ENCODE results near the gene KIF6. TPM values are rescaled to one million over a fixed set of nuclear protein-coding genes. Genes with fewer than 3 reads are reported as not detected.
"Not testable (repeated sequence)": the region's sequence is repeated elsewhere in the genome, so short reads cannot be mapped to it uniquely, and the experiment has no call there.

KIF6 gene
- total RNA-seq, 1 experiment from 2014 or later, result not detected

DNA sequence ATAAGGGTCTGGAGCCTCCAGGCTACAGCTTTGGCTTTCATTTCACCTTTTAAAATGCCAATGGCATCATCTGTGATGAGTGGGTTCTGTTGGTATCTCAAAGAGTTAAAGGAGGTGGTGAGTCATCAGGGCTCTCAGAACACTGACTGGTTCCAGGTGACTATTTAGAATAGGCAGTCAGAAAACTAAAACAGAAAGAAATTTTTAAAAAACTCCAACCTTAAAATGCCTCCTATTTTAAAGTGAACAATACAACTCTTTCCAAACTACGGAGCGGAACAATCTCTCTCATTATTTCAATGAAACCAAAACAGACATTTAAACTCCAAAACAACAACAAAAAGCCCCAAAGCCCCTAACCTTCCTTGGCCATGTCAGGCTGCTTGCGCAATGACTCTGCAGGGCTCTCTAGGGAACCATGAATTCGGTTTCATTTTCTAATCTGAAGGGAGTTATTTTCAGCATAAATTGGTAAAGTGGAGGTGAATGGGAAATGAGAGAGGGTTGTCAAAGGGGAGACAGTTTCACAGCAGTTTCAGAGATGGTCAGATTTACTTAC is 194.9 kb downstream of the KIF6 start:
- in situ Hi-C loops (cut with HindIII; ENCODE audit: low pct_unique_long_range_greater_than_20kb, low sequenced_read_pairs), result no loop called here
- no peak for DNase-seq (ENCODE audit: low read depth)

DNA sequence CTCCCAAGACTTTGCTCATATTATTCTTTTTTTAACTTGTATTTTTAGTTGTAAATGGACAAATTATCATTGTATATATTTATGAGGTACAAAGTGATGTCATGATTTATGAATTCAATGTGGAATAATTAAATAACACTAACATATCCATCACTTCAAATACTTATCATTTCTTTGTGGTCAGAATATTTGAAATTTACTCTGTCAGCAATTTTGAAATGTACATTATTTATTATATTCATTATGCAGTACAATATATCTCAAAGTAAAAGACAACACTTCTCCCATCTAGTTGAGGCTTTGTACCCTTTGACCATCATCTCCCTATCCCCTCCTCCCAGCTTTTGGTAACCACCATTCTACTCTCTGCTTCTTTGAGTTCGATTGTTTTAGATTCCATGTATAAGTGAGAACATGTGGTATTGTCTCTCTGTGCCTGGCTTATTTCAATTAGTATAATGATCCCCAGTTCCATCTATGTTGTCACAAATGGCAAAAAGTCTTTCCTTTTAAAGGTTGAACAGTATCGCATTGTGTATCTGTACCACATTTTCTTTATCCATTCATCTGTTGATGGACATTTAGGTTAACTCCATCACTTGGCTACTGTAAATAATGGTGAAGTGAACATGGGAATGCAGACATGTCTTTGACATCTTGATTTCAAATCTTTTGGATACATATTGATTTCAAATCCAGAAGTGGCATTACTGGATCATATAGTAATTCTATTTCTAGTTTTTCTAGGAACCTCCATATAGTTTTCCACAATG is 197.2 kb downstream of the KIF6 start:
- in situ Hi-C loops (cut with HindIII; ENCODE audit: low pct_unique_long_range_greater_than_20kb, low sequenced_read_pairs), result no loop called here
- no peak for DNase-seq (ENCODE audit: low read depth)

DNA sequence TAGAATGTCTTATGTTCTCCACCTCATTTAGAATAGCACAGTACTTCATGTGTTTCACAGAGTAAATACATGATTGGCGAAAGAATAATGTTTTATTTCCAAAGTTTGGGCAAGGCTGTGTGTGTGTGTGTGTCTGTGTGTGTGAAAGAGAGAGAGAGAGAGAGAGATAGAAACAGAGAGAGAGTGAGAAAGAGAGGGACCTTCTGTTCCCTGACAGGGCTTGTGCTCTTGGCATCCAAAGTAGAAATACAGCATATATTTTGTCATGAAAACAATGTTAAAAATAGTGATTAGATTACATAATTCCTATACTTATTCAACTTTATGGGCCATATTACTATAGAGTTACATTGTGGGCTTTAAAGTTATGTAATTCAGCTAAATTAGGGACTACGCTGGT is 201.2 kb downstream of the KIF6 start:
- in situ Hi-C loops (cut with HindIII; ENCODE audit: low pct_unique_long_range_greater_than_20kb, low sequenced_read_pairs), result no loop called here
- no peak for DNase-seq (ENCODE audit: low read depth)

DNA sequence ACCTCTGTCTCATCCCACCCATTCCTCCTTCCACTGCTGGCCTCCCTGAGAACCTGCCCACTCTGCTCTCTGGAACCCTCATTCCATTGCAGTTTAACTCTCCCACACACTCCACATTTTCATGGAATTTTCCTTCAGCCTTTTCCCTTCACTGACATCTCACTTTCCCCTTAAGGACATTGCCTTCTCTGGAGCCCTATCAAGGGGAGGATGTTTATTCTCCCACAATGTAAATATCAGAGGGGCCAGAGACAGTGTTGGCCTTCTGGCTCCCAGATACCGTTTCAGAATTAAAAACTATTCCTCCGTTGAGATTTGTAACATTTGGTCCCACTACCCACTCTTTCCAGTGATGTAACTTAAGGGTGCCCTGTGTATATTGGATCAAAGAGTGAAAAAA is 203.2 kb downstream of the KIF6 start:
- in situ Hi-C loops (cut with HindIII; ENCODE audit: low pct_unique_long_range_greater_than_20kb, low sequenced_read_pairs), result no loop called here
- no peak for DNase-seq (ENCODE audit: low read depth)

DNA sequence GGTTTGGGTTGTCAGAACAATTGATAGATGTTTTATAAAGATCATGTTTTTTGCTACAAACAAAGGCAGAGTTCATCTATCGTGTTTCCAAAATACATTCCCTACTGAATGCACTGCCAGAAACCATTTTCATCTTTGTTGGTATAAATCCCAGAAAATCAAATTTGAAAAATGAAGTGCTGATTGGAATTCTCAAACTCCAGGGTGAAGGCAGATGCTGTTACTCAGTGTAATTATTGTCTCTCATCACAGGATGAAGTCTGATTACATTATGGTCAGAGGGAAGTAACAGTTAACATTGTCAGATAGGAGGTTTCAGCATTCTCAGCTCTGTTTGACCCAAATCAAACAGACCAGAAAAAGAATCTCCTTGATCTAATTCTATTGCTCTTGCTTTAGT is 204.3 kb downstream of the KIF6 start:
- DNase-seq (ENCODE audit: low read depth), result no peak

DNA sequence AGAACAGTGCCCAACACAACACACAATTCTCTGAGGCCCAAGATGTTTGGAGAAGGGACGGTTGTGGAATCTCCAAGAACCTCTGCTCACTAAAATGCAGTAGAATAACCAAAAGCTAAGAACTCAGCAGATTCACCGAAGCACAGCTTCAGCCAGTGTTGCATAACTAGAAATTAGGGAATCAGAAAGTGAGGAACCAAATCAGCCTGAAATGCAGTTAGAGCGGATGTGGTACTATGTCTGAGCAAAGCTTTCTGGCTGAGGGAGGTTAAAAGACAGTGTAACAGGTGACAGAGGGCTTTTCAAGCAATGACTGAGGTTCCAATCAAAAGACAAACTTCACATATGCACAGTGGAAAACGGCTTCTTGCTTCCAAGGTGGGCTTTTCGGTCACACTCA is 204.8 kb downstream of the KIF6 start:
- in situ Hi-C loops (cut with HindIII; ENCODE audit: low pct_unique_long_range_greater_than_20kb, low sequenced_read_pairs), result no loop called here
- DNase-seq (ENCODE audit: low read depth), result no peak

More for the DNA sequence above, 204.3 kb downstream of the KIF6 start:
- in situ Hi-C loops (cut with HindIII; ENCODE audit: low pct_unique_long_range_greater_than_20kb, low sequenced_read_pairs), result no loop called here

DNA sequence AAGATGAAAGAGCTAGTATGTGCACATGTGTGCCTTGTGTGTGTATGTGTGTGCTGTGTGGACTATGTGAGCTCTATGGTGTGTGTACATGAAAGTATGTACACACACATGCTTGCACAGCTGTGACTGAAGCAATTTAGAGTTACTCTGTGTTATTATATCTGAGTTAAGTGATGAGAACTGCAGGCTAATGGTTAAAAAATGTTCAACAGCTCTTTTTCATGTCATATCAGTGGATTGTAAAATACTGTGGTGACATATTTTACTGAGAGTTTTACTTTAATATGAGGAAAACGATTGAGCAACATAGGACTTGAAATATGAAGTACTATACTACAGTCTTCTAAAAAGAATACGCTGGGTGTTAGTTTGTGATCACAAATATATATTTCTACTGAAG is 207.0 kb downstream of the KIF6 start:
- in situ Hi-C loops (cut with HindIII; ENCODE audit: low pct_unique_long_range_greater_than_20kb, low sequenced_read_pairs), result no loop called here
- no peak for DNase-seq (ENCODE audit: low read depth)

DNA sequence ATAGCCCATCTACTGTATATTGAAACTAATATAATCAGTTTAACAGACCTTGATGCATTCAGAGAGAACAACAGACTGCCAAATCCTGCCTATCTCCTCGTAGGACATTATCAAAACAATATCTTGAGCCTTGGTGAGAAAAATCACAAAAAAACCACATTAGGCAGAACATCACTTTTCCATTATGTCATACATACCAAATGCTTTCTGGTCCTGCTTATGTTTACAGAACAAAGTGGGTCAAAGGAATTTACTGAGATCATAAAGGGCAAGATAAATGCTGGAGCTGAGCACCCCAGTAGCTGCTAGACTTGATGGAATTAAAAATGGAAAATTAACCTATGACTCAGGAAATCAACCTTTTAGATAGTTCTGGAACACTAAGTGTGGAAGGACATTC is 207.5 kb downstream of the KIF6 start:
- DNase-seq (ENCODE audit: low read depth), result no peak
- in situ Hi-C loops (cut with HindIII; ENCODE audit: low pct_unique_long_range_greater_than_20kb, low sequenced_read_pairs), result no loop called here

DNA sequence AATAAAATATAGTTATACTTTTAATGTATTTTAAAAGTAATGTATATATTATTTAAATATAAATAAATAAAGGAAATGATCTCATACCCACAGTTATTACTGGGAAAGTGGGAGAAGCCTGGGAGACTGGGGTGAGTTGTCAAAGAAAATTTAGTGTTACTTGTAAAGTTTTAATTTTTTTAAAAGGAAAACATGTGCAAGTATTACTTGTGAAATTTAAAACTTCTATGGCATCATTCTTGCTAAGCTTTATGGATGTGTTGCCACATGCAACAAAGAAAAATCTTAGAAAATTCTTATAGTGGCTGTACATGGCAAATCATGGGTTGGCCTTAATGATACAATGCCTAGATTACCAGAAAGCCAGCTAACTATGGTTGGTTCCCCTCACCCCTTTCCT is 208.7 kb downstream of the KIF6 start:
- DNase-seq (ENCODE audit: low read depth), result no peak
- in situ Hi-C loops (cut with HindIII; ENCODE audit: low pct_unique_long_range_greater_than_20kb, low sequenced_read_pairs), result no loop called here

DNA sequence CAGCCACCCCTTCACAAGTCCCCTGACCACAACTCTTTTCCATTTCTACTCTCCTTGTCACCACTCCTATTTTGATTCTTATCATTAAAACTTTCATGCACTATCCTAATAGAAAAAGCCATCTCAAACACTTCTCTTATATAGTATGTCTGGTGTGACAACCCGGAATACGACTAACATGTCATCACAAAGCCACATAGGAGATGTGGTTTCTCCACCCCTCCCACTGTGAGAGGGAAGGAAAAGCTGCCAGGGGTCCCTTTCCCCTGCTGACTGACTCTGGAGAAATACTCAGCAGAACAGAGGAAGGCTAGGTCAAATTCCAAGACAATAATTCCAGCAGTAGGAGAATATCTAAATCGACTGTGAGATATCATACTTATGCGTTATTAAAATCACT is 209.7 kb downstream of the KIF6 start:
- no peak for DNase-seq (ENCODE audit: low read depth)
- in situ Hi-C loops (cut with HindIII; ENCODE audit: low pct_unique_long_range_greater_than_20kb, low sequenced_read_pairs), result no loop called here

DNA sequence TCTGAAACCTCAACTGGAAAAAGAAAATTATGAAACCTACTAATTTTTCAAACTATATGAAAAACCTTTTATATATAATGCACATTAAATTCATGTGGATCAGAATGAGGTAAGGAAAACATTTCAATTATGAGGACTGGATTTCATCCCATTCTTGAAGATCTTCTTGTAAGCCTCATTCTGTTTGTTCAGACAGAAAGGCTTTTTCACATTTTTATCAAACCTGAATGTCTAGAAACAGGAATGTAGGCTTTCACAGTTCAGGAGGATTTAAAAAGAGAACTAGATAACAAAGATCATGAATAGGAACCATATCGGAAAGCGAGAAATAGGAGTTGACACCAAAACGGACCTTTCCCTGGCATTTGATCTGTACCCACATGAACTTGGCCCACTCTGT is 210.2 kb downstream of the KIF6 start:
- no peak for DNase-seq (ENCODE audit: low read depth)
- in situ Hi-C loops (cut with HindIII; ENCODE audit: low pct_unique_long_range_greater_than_20kb, low sequenced_read_pairs), result no loop called here

DNA sequence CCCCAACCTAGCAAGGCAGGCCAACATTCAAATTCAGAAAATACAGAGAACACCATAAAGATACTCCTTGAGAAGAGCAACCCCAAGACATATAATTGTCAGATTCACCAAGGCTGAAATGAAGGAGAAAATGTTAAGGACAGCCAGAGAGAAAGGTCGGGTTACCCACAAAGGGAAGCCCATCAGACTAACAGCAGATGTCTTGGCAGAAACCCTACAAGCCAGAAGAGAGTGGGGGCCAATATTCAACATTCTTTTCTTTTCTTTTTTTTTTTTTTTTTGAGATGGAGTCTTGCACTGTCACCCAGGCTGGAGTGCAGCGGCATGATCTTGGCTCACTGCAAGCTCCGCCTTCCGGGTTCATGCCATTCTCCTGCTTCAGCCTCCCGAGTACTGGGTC is 215.4 kb downstream of the KIF6 start:
- in situ Hi-C loops (cut with HindIII; ENCODE audit: low pct_unique_long_range_greater_than_20kb, low sequenced_read_pairs); DNase-seq (ENCODE audit: low read depth): not testable (repeated sequence)

DNA sequence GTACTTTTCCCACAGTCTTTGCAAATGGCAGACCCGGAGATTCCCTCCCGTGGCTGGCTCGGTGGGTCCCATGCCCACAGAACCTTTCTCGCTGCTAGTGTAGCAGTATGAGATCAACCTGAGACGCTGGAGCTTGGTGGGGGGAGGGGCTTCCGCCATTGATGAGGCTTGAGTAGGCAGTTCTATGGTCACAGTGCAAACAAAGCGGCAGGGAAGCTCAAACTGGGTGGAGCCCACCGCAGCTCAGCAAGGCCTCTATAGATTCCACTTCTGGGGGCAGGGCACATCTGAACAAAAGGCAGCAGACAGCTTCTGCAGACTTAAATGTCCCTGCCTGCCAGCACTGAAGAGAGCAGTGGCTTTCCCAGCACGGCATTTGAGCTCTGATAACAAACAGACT is 216.7 kb downstream of the KIF6 start:
- in situ Hi-C loops (cut with HindIII; ENCODE audit: low pct_unique_long_range_greater_than_20kb, low sequenced_read_pairs), result no loop called here
- no peak for DNase-seq (ENCODE audit: low read depth)

DNA sequence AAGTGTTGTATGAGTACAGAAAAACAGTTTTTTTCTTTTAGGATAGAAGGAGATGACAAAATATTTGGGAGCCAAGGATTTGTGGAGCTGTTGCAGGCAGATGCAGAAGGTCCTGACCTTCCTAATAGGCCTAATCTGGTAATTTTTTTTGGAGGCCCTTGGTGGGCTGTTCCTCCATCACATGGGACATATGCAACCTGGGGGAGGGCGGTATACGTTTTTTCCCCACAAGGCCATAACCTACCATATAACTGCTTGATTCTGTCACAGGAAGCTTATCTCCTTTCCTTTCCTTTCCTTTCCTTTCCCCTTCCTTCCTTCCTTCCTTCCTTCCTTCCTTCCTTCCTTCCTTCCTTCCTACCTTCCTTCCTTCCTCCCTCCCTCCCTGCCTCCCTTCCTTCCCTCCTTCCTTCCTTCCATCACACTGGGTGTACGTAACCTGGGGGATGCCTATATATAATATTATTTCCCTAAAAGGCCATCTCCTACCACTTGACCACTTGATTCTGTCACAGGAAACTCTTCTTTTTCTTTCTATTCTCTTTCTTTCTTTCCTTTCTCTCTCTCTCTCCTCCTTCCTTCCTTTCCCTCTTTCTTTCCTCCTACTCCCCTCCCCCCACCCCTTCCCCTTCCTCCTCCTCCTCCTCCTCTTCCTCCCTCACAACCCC is 217.7 kb downstream of the KIF6 start:
- DNase-seq (ENCODE audit: low read depth), result no peak
- in situ Hi-C loops (cut with HindIII; ENCODE audit: low pct_unique_long_range_greater_than_20kb, low sequenced_read_pairs), result no loop called here

DNA sequence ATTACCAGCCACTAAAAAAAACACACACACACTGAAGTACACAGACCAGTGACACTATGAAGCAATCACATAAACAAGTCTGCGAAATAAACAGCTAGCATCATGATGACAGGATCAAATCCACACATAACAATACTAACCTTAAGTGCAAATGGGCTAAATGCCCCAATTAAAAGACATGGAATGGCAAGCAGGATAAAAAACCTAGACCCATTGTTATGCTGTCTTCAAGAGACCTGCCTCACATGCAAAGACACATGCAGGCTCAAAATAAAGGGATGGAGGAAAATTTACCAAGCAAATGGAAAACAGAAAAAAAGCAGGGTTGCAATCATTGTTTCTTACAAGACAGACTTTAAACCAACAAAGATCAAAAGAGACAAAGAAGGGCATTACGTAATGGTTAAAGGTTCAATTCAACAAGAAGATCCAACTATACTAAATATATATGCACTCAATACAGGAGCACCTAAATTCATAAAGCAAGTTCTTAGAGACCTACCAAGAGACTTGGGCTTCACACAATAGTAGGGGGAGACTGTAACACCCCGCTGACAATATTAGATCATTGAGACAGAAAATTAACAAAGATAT is 222.7 kb downstream of the KIF6 start:
- DNase-seq (ENCODE audit: low read depth); in situ Hi-C loops (cut with HindIII; ENCODE audit: low pct_unique_long_range_greater_than_20kb, low sequenced_read_pairs): not testable (repeated sequence)

DNA sequence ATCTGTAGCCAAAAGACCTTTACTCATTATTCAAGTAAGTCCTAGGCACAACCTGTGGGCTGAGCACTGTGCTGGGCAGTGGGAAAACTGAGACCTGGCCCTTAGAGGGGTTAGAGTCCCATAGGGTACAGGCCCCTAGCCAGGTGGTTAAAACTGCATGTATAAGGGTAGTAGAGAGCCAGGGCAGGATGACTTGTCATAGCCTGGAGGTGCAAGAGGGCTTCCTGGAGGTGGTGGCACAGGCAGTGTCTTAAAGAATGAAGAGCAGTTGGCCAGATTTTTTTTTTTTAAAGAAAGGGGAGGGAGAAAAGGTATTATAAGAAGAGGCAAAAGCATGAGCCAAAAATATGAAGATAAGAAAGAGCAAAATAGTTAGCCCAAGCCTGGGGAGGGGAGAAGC is 226.2 kb downstream of the KIF6 start:
- no peak for DNase-seq (ENCODE audit: low read depth)
- in situ Hi-C loops (cut with HindIII; ENCODE audit: low pct_unique_long_range_greater_than_20kb, low sequenced_read_pairs), result no loop called here

DNA sequence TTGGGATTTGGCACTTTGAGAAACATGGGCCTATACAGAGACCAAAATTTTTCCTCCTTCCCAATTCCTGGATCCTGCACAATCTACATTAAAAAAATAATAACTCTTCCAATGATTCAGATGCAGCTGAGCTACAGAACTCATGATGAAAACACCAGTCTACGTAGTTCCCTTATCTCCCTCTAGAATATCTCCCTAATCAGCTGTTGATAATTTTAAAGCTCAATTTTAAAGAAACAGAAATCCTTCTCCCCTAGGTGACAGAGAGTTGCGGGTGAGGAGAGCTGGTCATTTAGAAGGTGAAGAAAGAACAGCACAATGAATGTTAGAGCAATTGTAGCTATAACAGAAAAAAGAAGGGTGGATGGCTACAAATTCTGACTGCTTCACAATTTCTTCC is 227.1 kb downstream of the KIF6 start:
- in situ Hi-C loops (cut with HindIII; ENCODE audit: low pct_unique_long_range_greater_than_20kb, low sequenced_read_pairs), result no loop called here
- DNase-seq (ENCODE audit: low read depth), result no peak

DNA sequence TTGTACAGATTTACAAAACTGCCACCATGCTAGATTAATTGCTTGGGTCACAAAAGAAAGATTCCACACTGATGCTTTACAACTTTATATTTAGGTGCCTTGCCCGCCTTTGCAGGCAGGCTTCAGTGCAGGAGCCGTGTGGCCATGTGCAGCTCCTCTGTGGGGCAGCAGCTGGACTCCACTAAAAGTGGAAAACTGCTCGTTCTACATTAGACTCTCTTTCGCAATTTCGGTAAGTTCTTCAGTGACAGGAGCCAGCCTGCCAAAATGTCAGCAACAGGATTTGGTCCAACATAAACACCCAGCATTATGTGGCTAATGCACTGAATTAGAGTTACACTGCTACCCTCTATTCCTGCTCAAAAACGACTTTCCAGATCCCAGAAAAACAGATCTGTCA is 228.3 kb downstream of the KIF6 start:
- in situ Hi-C loops (cut with HindIII; ENCODE audit: low pct_unique_long_range_greater_than_20kb, low sequenced_read_pairs), result no loop called here
- DNase-seq (ENCODE audit: low read depth), result no peak

DNA sequence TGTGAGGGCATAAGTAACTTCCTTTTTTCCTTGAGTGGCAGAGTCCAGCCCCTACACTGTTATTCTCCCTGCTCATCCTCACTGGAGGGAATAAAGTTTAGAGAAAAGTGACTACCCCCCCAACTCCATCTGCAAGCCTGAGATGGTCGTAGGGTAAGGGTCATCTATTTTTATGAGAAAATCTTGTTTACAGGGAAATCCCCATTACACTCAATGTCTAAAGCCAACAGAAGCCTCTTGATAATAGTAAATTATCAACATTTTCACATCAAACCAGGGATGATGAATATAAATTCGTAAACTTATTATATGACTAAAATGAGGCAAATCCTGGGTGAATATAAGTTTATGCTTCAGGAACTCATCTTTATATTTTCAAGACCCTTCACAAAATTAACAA is 228.8 kb downstream of the KIF6 start:
- DNase-seq (ENCODE audit: low read depth), result no peak
- in situ Hi-C loops (cut with HindIII; ENCODE audit: low pct_unique_long_range_greater_than_20kb, low sequenced_read_pairs), result no loop called here

All from Caki2 (cell line).